Stimulated activated CD8-positive, alpha-beta memory T cell treated with anti-CD3 and anti-CD28 coated beads, Interleukin-4, amount 100 ng/mL, for 1 hour (primary cell): ENCODE results near the gene IGFBP6.
A peak's percentile ranks its signal among the peaks of the same experiment; 100 is the strongest.
"Not testable (repeated sequence)": the region's sequence is repeated elsewhere in the genome, so short reads cannot be mapped to it uniquely, and the experiment has no call there.

Experiments
- DNase-seq, 2 donors: peaks; one replicate each; pipeline ENCODE4 v3.0.0-alpha.2; 2020; ENCODE audit warnings: low read depth in 2 of 2, low spot score in 1 of 2

The IGFBP6 gene

DNA sequence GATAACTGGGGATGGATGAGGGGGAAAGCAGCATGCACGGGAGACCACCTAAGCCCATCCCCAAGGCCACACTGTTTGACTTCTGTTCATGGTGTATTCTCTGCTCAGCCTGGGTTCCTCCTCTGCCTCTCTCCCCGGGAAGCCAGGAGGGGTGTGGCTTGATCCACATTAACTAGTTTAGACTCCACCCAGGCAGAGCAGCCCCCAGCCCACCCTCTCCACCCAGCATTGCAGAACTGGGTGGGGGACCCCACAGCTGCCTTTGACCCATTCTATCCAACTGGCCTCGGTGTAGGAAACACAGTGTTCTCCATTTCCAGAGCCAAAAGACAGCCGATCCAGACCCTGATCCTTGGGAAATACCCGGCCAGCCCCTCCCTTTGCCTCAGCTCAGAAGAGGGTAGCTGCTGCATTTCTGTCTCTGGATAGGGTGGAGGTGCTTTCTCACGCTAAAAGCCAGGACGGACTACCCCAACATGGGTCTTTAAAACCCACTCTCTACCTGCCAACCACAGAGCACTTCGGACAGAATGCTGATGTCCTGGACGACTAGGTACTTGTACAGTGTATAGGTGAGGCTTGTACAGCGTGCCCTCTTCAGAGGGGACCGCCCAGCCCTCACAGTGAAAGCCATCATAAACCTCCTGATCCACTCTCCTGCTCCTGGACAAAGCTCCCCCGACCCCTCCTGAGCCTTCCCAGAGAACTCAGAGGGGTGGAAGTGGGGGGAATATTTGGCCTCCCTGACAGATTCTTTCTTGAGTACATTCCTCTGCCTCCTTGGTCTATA lies 27.7 kb upstream of the IGFBP6 start:
- DNase-seq = no peak

DNA sequence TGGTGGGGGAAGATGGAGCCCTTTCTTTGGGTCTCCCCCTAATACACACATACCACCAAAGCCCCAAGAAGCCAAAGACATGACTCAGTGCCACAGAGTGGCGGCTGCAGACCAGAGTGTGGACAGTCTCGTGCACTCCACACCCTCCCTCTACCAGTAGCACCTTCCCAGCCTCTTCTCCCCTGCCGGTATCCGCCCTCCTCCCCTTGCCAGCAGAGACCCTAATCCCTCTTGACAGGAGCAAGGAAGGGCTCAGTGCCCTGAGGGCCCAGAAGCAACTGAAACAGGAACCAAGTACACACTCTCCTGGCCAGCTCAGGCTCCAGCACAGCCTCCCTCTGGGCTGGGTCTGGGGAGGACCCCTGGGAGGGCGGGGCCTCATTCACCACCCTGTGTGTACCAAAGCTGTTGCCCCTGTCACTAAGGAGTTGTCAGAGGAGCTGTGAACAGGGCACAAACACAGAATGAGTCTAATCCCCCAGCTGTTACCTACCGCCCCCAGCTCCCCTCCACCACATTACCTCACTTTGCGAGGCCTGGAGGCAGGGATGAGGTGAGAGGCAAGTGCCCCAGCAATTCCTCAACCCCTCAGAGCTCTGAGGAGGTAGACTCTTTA lies 26.5 kb upstream of the IGFBP6 start:
- no peak for DNase-seq

DNA sequence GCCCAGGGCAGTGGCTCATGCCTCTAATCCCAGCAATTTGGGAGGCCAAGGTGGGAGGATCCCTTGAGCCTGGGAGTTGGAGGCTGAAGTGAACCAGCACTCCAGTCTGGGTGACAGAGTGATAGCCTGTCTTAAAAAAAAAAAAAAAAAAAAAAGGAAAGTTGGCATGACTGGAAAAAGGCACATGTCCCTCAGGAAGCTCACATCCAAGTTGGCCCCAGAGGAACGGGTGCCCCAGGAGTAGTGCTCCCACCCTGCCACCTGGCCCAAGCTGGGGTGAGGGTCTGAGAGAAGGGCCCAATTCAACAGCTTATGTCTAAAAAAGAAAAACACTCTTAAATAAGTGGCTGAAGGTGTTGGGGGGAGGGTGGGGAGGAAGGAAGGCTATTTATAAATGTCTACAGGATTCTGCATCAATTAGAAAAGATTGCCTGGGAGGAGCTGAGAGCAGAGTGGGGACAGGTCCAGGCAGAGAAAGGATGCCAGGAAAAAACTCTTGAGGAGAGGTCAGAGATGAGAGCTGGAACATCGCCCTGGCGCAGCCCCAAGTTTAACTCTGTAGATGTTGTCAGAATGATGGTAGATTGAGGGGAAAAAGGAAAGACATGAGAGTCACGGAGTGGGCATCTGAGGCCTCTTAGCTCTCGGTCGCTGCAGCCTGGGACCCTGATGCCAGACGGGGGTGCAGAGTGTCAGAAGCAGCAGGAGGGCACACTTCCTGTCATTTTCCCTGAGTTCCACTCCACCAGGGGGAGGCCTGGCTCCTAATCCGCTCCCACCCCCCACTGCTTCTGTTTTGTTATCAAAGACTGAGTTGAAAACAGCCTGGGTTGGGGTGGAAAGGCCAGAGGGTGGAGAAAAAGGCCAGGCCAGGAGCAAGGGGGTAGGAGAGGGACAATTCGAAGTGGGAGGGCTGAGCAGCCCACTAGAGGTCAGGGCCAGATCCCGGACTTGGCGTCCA lies 25.6 kb upstream of the IGFBP6 start:
- no peak for DNase-seq

DNA sequence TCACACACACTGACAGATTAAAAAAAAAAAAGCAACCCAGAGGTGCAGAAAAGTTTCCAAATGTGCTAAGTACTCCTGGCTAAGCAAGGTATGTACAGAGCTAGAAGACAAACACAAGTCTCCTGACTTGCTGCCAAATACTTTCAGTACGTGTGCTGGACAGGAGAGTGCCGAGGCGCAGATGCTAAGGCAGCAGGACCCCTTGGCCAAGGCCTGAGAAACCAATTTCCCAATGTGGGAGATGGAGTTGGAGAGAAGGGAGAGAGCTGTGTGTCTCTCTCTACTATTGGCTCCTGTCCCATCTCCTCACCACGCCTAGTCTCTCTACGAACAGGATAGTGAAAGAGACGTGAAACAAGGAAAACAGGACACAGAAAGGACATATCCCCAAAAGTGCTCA lies 23.6 kb upstream of the IGFBP6 start:
- DNase-seq = no peak

DNA sequence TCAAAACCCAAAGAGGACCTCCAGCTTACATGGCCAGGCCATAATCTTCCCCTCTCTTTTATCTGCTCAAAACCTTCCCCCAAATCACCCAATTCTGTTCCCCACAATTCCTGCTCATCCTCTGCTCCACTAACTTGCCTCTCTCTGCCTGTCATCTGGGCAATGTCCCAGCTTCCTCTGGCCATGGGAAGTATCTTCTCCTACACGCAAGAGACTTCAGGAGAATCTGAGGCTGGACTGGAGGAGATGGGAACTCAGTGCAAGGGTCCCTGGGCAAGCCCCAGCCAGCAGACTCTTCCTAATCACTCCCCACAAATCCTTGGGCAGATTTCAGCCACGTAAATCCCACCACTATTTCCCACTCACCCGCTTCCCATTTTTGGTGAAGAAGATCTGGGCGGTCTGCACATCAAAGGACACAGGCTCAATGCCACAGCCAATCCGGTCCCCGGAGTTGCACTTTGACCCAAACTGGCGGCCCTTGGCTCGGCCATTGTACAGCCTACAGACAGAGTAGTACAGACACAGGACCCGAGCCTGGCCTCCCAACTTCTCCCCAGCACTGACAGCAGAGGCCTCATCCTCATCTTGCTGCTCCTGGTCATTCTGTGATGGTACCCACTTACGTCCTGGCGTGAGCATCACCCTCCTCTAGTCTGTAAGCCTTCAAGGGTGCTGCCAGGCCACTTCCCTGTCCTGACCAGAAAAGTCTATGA lies 23.0 kb upstream of the IGFBP6 start:
- no peak for DNase-seq

GRCh38 chr12:53074999-53075370 lies 22.5 kb upstream of the IGFBP6 start:
- no peak for DNase-seq

DNA sequence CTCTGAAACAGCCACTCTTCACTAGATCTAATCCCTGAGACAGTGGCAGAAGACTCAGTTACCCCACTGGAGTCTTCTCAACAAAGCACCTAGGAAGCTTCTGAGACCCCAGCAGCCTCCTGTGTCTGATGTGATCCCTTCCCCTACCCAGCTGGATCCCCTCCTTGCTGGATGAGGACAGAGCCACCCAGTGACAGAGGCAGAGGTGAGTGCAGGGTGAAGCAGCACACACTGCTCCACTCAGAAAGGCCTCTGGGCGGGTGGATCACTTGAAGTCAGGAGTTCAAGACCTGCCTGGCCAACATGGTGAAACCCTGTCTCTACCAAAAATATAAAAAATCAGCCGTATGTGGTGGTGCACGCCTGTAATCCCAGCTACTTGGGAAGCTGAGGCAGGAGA lies 21.0 kb upstream of the IGFBP6 start:
- no peak for DNase-seq

- DNase-seq = no peak
Measured at GRCh38 chr12:53077030-53077429, 20.4 kb upstream of the IGFBP6 start.

DNA sequence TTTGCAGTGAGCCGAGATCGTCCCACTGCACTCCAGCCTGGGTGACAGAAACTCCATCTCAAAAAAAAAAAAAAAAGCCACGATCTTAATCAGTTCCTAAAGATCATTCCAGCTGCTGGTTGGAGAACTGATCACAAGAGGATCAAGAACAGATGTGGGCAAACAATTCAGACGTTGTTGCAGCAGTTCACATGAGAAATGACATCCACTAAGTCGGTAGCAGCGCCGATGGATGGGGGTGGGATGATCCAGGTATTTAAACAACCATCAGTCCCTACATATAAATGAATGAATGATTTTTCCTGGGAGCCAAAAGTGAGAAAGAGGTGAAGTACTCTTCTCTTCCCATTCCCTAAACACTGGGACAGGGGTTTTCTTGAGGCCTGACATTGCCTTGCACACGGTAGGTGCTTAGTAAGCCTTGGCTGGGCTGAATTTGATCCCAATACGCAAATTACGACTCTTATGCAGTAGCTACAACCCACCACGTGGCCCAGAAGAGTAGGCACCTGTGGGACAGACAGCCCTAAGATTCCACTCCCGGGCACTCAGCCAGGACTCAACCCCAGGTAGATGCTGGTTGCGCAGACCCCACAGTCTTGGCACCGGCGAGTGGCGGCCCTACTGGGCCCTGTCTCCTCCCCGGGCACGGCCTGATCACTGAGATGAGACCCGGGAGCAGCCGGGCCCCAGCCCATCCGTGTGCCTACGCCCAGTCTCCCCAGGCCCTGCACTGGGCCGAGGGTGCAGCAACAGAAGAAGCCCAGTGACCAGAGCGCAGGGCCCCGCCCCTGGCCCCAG lies 18.8 kb upstream of the IGFBP6 start:
- no peak for DNase-seq

DNA sequence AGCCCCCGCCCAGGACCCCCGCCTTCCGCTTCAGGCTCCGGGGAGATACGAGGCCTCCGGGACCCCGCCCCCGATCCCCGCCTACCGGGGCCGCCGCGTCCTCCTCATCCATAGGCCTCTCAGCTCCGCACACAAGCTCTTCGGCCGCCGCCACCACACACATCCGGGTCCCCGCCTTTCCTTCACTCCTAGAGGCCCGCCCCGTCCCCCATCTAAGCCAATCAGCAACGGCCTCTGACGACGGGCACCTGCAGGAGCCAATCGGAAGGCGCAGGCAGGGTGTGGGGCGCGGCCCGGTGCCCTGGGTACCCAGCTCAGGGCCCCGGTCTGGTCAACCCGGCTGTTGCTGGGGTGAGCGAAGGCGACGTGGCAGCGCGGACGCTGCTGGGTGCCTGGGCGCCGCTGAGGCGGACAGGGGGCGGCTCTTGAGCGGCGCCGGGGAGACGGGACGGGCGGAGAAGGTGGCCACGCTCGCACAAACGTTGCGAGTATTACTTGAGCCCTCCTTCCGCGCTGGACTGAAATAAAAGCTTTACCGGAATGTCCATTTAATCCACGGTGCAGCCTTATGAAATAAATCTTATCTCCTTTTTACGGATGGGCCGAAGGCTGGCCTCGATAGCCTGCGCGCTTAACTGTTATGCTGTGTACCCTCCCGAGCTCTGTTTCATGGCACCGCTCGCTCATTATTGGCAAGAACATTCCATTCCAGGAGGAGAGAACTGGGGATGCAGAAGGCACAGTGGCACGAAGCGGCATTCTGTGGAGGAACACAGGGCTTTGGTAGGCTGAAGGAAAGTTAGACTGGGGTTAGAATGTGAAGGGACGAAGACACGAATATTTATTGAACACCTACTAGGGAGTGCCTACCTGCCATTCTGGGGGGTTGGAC lies 18.0 kb upstream of the IGFBP6 start, which contains the start of gene SPRYD3:
Gene SPRYD3, minus strand, starts transcription at position 165 of the 892 bp plus-strand sequence. Its CDS starts 57 bp downstream, at position 108.
- peak; percentile 91 to 94 for DNase-seq

DNA sequence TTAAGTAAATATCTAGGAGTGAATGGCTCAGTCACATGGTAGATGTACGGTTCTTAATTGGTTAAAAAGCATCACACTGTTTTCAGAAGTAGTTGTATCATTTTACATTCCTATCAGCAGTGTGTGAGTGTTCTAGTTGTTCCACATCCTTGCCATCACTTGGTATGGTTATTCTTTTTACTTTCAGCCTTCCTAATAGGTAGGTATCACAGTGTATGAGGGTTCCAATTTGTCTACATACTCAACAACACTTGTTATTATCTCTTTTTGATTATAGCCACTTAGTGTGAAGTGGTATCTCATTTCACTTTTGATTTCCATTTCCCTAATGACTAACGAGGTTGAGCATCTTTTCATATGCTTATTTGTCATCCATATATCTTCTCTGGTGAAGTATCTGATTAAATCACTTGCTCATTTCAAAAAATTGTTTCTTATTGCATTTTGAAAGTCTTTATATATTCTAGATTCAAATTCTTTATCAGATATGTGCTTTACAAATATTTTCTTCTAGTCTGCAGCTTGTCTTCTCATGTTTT lies 14.8 kb upstream of the IGFBP6 start:
- DNase-seq = no peak

GRCh38 chr12:53086361-53086760 lies 11.1 kb upstream of the IGFBP6 start:
- no peak for DNase-seq

- no peak for DNase-seq
Measured at GRCh38 chr12:53090105-53090504, 7.4 kb upstream of the IGFBP6 start.

GRCh38 chr12:53090554-53090953 lies 6.9 kb upstream of the IGFBP6 start:
- DNase-seq = no peak

- no peak for DNase-seq
Measured at GRCh38 chr12:53091756-53092155, 5.7 kb upstream of the IGFBP6 start.

DNA sequence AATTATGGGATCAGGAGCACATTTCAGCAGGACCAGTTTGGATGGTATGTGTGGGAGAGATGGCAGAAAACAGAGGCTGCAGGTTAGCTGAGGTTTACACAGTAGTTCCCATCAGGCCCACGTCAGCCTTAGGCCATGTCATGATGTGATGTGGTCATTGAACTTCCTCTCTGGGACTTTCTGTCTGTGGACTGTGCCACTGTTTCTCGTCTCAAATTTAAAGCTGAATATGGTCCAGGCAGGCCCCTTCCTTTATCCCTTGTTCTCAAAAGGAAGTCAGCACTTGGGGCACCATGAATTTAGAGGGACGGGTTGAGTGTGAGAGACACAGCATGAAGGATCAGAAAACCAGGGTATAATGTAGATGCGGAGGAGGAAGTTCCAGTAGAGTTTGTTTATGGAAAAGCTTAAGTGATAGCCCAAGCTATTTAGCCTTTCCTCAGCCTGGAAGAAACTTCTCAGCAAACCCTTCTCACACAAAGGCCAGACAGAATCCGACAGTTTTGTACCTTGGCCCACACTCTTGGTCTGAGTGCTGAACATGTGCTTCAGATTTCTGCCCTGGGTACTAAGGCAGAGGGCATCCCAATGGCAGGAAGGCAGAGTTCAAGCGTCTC lies 3.6 kb upstream of the IGFBP6 start:
- DNase-seq = no peak

- no peak for DNase-seq
Measured at GRCh38 chr12:53094394-53094787, 3.1 kb upstream of the IGFBP6 start.

GRCh38 chr12:53094796-53095595 lies 2.5 kb upstream of the IGFBP6 start:
- not testable (repeated sequence) for DNase-seq
